ENCODE measurements around the gene LIME1. TPM values are rescaled to one million over a fixed set of nuclear protein-coding genes. Genes with fewer than 3 reads are reported as not detected.

Gene LIME1
- polyA plus RNA-seq, 3 donors: 0.39 to 8.8 (median 0.62) TPM

GRCh38 chr20:63767456-63767855 lies 31.0 kb downstream of the LIME1 start:
- H3K27ac ChIP-seq (ENCODE audit: low read depth in 1 of 2, low read length in 2 of 2): no peak overlapping the region
- 85% methylated on average over 18 of the region's 18 CpGs for WGBS (ENCODE audit: insufficient coverage)
- no peaks in the 10 kb centered on the region for H3K79me2 ChIP-seq (ENCODE audit: insufficient read depth, low read length)
- H4K20me1 ChIP-seq (ENCODE audit: insufficient read depth, low read length): no peaks in the 10 kb centered on the region
- Mint-ChIP-seq H3K36me3 (no peaks in the 10 kb centered on the region), H3K27ac (no peak overlapping the region), H3K27me3 (ENCODE audit: low read depth in 3 of 3) (peaks cover 0 to 9% (median 6%) of the 10 kb centered on the region in 3 donors), H3K4me1 (no peaks in the 10 kb centered on the region), H3K4me3 (no peak overlapping the region), H3K9me3 (peaks cover 0 to 4% (median 0%) of the 10 kb centered on the region in 7 donors)
- no peaks in the 10 kb centered on the region for H3K9me3 ChIP-seq (replicated peaks in 1 of 2; ENCODE audit: control insufficient read depth in 1 of 2, insufficient read depth in 1 of 2, low read length in 2 of 2)
- no peak overlapping the region for H3K9ac ChIP-seq (ENCODE audit: insufficient read depth, low read length, poor library complexity, severe bottlenecking)
- no peak overlapping the region for H2AFZ ChIP-seq (ENCODE audit: insufficient read depth, low read depth, low read length, poor library complexity, severe bottlenecking)
- H3K36me3 ChIP-seq (replicated peaks in 1 of 2; ENCODE audit: control insufficient read depth in 1 of 2, insufficient read depth in 2 of 2, low read length in 2 of 2): no peaks in the 10 kb centered on the region
- no peak for DNase-seq
- H3K27me3 ChIP-seq (ENCODE audit: control insufficient read depth in 2 of 2, insufficient read depth in 2 of 2, low read length in 2 of 2): no peaks in the 10 kb centered on the region
- H3K4me2 ChIP-seq (replicated peaks; ENCODE audit: extremely low read depth, low read length, poor library complexity, severe bottlenecking): no peak overlapping the region
- intact Hi-C loops (cut with micrococcal nuclease): no loop called here
- no peak overlapping the region for H3K4me3 ChIP-seq (replicated peaks in 1 of 3; ENCODE audit: low read depth in 2 of 3, low read length in 3 of 3)
- no peaks in the 10 kb centered on the region for H3K4me1 ChIP-seq (ENCODE audit: control insufficient read depth in 1 of 2, insufficient read depth in 2 of 2, low read length in 2 of 2)
- TF ChIP-seq CTCF (IDR thresholded peaks at IDR 0.05): no peak

- no peak overlapping the region for H3K27ac Mint-ChIP-seq
- no peaks in the 10 kb centered on the region for H3K36me3 Mint-ChIP-seq
Observed at GRCh38 chr20:63767886-63768285, 31.4 kb downstream of the LIME1 start.

More at GRCh38 chr20:63767886-63768285, 31.4 kb downstream of the LIME1 start:
- no peaks in the 10 kb centered on the region for H3K36me3 ChIP-seq (replicated peaks in 1 of 2; ENCODE audit: control insufficient read depth in 1 of 2, insufficient read depth in 2 of 2, low read length in 2 of 2)
- no peak overlapping the region for H2AFZ ChIP-seq (ENCODE audit: insufficient read depth, low read depth, low read length, poor library complexity, severe bottlenecking)
- H4K20me1 ChIP-seq (ENCODE audit: insufficient read depth, low read length): no peaks in the 10 kb centered on the region
- H3K27me3 ChIP-seq (ENCODE audit: control insufficient read depth in 2 of 2, insufficient read depth in 2 of 2, low read length in 2 of 2): no peaks in the 10 kb centered on the region
- WGBS (ENCODE audit: insufficient coverage): 94% methylated on average over 5 of the region's 7 CpGs
- Mint-ChIP-seq H3K4me1 (peaks cover 1% of the 10 kb centered on the region), H3K9me3 (peaks cover 0 to 4% (median 0%) of the 10 kb centered on the region in 7 donors), H3K27me3 (ENCODE audit: low read depth in 3 of 3) (peaks cover 0 to 10% (median 6%) of the 10 kb centered on the region in 3 donors), H3K4me3 (no peak overlapping the region)
- TF ChIP-seq CTCF (IDR thresholded peaks at IDR 0.05): no peak
- no peak overlapping the region for H3K27ac ChIP-seq (ENCODE audit: low read depth in 1 of 2, low read length in 2 of 2)
- no peak overlapping the region for H3K4me2 ChIP-seq (replicated peaks; ENCODE audit: extremely low read depth, low read length, poor library complexity, severe bottlenecking)
- no peak overlapping the region for H3K4me3 ChIP-seq (replicated peaks in 1 of 3; ENCODE audit: low read depth in 2 of 3, low read length in 3 of 3)
- no peaks in the 10 kb centered on the region for H3K9me3 ChIP-seq (replicated peaks in 1 of 2; ENCODE audit: control insufficient read depth in 1 of 2, insufficient read depth in 1 of 2, low read length in 2 of 2)
- DNase-seq: no peak
- no peaks in the 10 kb centered on the region for H3K4me1 ChIP-seq (ENCODE audit: control insufficient read depth in 1 of 2, insufficient read depth in 2 of 2, low read length in 2 of 2)
- no peaks in the 10 kb centered on the region for H3K79me2 ChIP-seq (ENCODE audit: insufficient read depth, low read length)
- H3K9ac ChIP-seq (ENCODE audit: insufficient read depth, low read length, poor library complexity, severe bottlenecking): no peak overlapping the region
- intact Hi-C loops (cut with micrococcal nuclease): no loop called here
